CD4-positive, CD25-positive, alpha-beta regulatory T cell (primary cell): Measurements from ENCODE around the gene GSTO2. TPM values are rescaled to one million over a fixed set of nuclear protein-coding genes. Genes with fewer than 3 reads are reported as not detected.

Experiments
- ATAC-seq, 2 donors: fragments of 150-1000 bp; cut with Tn5 transposase; one replicate each; pipeline ENCODE4 v1.10.0; 2021; ENCODE audit warnings: low read depth in 2 of 2, moderate number of reproducible peaks in 2 of 2, moderate library complexity in 1 of 2
- DNase-seq, 3 donors: peaks; one replicate each; pipeline versions ENCODE4 v3.0.0 to v3.0.0-alpha.2; 2012 to 2022; ENCODE audit warnings: mixed read lengths in 1 of 3
- H3K27ac ChIP-seq: one replicate; pipeline ENCODE4 v1.7.0; 2013; ENCODE audit warnings: mild to moderate bottlenecking, low read length; ENCODE audit not compliant: insufficient read depth, poor library complexity, severe bottlenecking
- H3K27me3 ChIP-seq: one replicate; pipeline ENCODE4 v1.7.0; 2013; ENCODE audit warnings: low read length; ENCODE audit not compliant: control insufficient read depth, insufficient read depth
- H3K36me3 ChIP-seq: one replicate; pipeline ENCODE4 v1.7.0; 2013; ENCODE audit warnings: mild to moderate bottlenecking, low read length, moderate library complexity; ENCODE audit not compliant: control insufficient read depth, insufficient read depth
- H3K4me1 ChIP-seq: 2 replicates; pipeline ENCODE4 v1.7.0; 2013; ENCODE audit warnings: mild to moderate bottlenecking, low read length; ENCODE audit not compliant: insufficient read depth, control insufficient read depth, poor library complexity, severe bottlenecking
- H3K4me3 ChIP-seq: one replicate; pipeline ENCODE4 v1.7.0; 2013; ENCODE audit warnings: low read depth, mild to moderate bottlenecking, low read length, moderate library complexity
- H3K9me3 ChIP-seq, 2 experiments: 1 replicate in 1 of 2; 2 replicates in 1 of 2; pipeline ENCODE4 v1.7.0; 2013; ENCODE audit warnings: low read length in 2 of 2, mild to moderate bottlenecking in 1 of 2, moderate library complexity in 1 of 2; ENCODE audit not compliant: control insufficient read depth in 2 of 2
- H3K27ac Mint-ChIP-seq, 3 donors: one replicate each; pipeline ENCODE4 v1.8.0; 2020 to 2022; ENCODE audit warnings: mild to moderate bottlenecking in 3 of 3, mixed read lengths in 3 of 3, moderate library complexity in 2 of 3
- H3K27me3 Mint-ChIP-seq: one replicate; pipeline ENCODE4 v1.8.0; 2022; ENCODE audit warnings: mild to moderate bottlenecking, mixed read lengths
- H3K36me3 Mint-ChIP-seq: one replicate; pipeline ENCODE4 v1.8.0; 2020; ENCODE audit warnings: mixed read lengths
- H3K4me1 Mint-ChIP-seq, 4 donors: one replicate each; pipeline ENCODE4 v1.8.0; 2020 to 2022; ENCODE audit warnings: mixed read lengths in 4 of 4, mild to moderate bottlenecking in 1 of 4
- H3K4me3 Mint-ChIP-seq, 4 donors: one replicate each; pipeline ENCODE4 v1.8.0; 2020 to 2022; ENCODE audit warnings: mild to moderate bottlenecking in 4 of 4, mixed read lengths in 4 of 4, moderate library complexity in 3 of 4
- H3K9me3 Mint-ChIP-seq, 7 donors: one replicate each; pipeline ENCODE4 v1.8.0; 2020 to 2022; ENCODE audit warnings: mixed read lengths in 7 of 7, mild to moderate bottlenecking in 3 of 7, moderate library complexity in 2 of 7
- polyA plus RNA-seq, 4 donors: library from polyadenylated mRNA; unstranded; fragments of 300-500 nt; fragmentation: Illumina TruSeq; gene quantifications; one replicate each; pipeline ENCODE4 v1.2.3, GENCODE V29; 2021
- total RNA-seq: library from RNA; stranded (reverse); gene quantifications from one replicate; pipeline ENCODE4 v1.2.3, GENCODE V29; 2022

GSTO2 gene
- total and polyA plus RNA-seq, 5 donors from 2014 or later: 0.35 to 3.6 (median 1.4) TPM

GRCh38 chr10:104318810-104319741 is 50.1 kb downstream of the GSTO2 start:
- no peak overlapping the region for H3K4me3 ChIP-seq
- DNase-seq (no peak), ATAC-seq (no peak)
- H3K4me1 Mint-ChIP-seq: peaks cover 10 to 72% (median 56%) of the 10 kb centered on the region in 4 donors
- H3K27me3 ChIP-seq: no peaks in the 10 kb centered on the region
- peaks cover 5% of the 10 kb centered on the region for H3K36me3 Mint-ChIP-seq
- H3K9me3 ChIP-seq: no peaks in the 10 kb centered on the region
- H3K36me3 ChIP-seq: peaks cover 32% of the 10 kb centered on the region
- no peaks in the 10 kb centered on the region for H3K27me3 Mint-ChIP-seq
- no peak overlapping the region for H3K4me3 Mint-ChIP-seq
- peaks cover 48% of the 10 kb centered on the region for H3K4me1 ChIP-seq
- no peak overlapping the region for H3K27ac ChIP-seq
- peak overlapping the region; percentile 71 to 81 (median 80) for H3K27ac Mint-ChIP-seq
- no peaks in the 10 kb centered on the region for H3K9me3 Mint-ChIP-seq

DNA sequence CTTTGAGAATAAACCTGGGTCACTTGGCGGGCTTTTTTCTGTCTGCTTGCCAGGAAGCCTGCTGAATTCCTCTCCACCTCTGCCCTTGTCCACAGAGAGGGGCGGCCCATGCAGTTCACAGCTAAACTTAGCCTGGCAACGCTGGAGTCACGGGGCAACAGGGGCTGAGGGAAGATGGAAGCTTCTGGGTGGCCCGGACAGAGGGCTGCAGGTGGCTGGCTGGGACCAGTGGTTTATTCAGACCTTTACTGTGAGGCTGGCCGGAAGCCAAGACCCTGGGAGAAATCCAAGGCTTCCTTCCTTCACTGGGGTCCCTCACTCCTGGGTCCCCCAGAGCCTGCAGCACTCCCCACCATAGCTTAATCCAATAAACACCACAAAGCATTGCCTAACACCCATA is 52.2 kb downstream of the GSTO2 start:
- peak overlapping the region; percentile 30 for H3K27ac ChIP-seq
- H3K4me3 ChIP-seq: peak overlapping the region; percentile 39
- peak overlapping the region; percentile 20 to 98 (median 97) for H3K27ac Mint-ChIP-seq
- H3K36me3 Mint-ChIP-seq: peaks cover 11% of the 10 kb centered on the region
- peaks cover 12% of the 10 kb centered on the region for H3K36me3 ChIP-seq
- no peaks in the 10 kb centered on the region for H3K27me3 ChIP-seq
- H3K9me3 Mint-ChIP-seq: no peaks in the 10 kb centered on the region
- no peak for ATAC-seq
- H3K4me1 ChIP-seq: peaks cover 69% of the 10 kb centered on the region
- H3K27me3 Mint-ChIP-seq: no peaks in the 10 kb centered on the region
- H3K4me3 Mint-ChIP-seq: peak overlapping the region in 2 of 4 donors; percentile 80 to 85
- H3K4me1 Mint-ChIP-seq: peaks cover 15 to 92% (median 69%) of the 10 kb centered on the region in 4 donors
- no peaks in the 10 kb centered on the region for H3K9me3 ChIP-seq
- no peak for DNase-seq

- peak in 2 of 3 donors; percentile 25 to 57 for DNase-seq
- Mint-ChIP-seq H3K36me3 (peaks cover 13% of the 10 kb centered on the region), H3K9me3 (no peaks in the 10 kb centered on the region), H3K4me3 (peak overlapping the region; percentile 22 to 85 (median 81)), H3K4me1 (peaks cover 19 to 98% (median 74%) of the 10 kb centered on the region in 4 donors), H3K27ac (peak overlapping the region; percentile 66 to 98 (median 97)), H3K27me3 (no peaks in the 10 kb centered on the region)
- peaks cover 12% of the 10 kb centered on the region for H3K36me3 ChIP-seq
- peaks cover 76% of the 10 kb centered on the region for H3K4me1 ChIP-seq
- ATAC-seq: peak; percentile 38 to 54
- H3K27me3 ChIP-seq: no peaks in the 10 kb centered on the region
- H3K4me3 ChIP-seq: peak overlapping the region; percentile 39
- H3K9me3 ChIP-seq: no peaks in the 10 kb centered on the region
- peak overlapping the region; percentile 73 for H3K27ac ChIP-seq
Observed at GRCh38 chr10:104321725-104322415, 52.9 kb downstream of the GSTO2 start.

DNA sequence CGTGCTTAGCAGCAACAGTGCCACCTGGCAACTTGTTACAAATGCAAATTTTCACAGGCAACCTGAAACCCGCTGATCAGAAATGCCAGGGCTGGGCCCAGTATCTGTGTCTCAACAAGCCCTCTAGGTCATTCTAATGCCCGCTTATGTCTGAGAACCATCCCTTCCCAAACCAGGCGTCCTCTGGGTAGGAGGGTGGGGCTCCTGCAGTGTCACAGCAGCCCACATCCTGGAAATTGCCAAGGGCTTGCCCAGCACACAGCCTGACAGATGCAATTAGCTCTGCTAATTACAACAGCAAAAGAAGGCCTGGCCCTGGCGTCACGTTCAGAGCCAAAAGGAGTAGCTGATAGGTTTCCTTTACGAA is 53.4 kb downstream of the GSTO2 start:
- peaks cover 19 to 98% (median 77%) of the 10 kb centered on the region in 4 donors for H3K4me1 Mint-ChIP-seq

DNA sequence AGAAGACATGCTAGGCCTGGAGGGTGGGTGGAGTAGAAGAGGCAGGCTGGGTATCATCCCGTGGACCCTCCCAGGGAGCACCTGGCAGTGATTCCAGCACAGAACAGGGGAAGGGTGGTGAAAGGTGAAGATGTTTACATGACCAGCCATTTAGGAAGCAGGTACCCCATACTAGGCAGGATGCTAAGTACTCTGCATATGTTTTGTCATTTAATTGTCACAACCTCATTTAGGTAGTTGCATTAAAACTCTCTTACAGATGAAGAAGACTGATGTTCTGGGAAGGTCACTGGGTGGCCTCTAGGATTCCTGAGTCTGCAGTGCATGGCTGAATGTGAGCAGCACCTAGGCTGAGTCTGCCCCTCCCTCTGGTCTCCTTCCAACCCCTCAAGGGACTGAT is 54.1 kb downstream of the GSTO2 start:
- Histone ChIP-seq H3K27me3 (no peaks in the 10 kb centered on the region), H3K9me3 (no peaks in the 10 kb centered on the region), H3K4me3 (peak overlapping the region; percentile 39), H3K36me3 (peaks cover 6% of the 10 kb centered on the region), H3K4me1 (peaks cover 88% of the 10 kb centered on the region), H3K27ac (peak overlapping the region; percentile 73)
- Mint-ChIP-seq H3K36me3 (peaks cover 13% of the 10 kb centered on the region), H3K27me3 (no peaks in the 10 kb centered on the region), H3K9me3 (peaks cover 0 to 1% (median 0%) of the 10 kb centered on the region in 7 donors), H3K27ac (peak overlapping the region; percentile 88 to 98 (median 97)), H3K4me1 (peaks cover 19 to 98% (median 81%) of the 10 kb centered on the region in 4 donors), H3K4me3 (peak overlapping the region; percentile 74 to 85 (median 81))
- no peak for ATAC-seq
- no peak for DNase-seq

More for the DNA sequence above, 53.4 kb downstream of the GSTO2 start:
- peak overlapping the region; percentile 74 to 85 (median 81) for H3K4me3 Mint-ChIP-seq
- no peaks in the 10 kb centered on the region for H3K9me3 ChIP-seq
- ATAC-seq (peak; percentile 23 to 52), DNase-seq (peak in 1 of 3 donors; percentile 78)
- peaks cover 13% of the 10 kb centered on the region for H3K36me3 Mint-ChIP-seq
- H3K4me3 ChIP-seq: peak overlapping the region; percentile 39
- peaks cover 81% of the 10 kb centered on the region for H3K4me1 ChIP-seq
- H3K9me3 Mint-ChIP-seq: peaks cover 0 to under 1% (median 0%) of the 10 kb centered on the region in 7 donors
- no peaks in the 10 kb centered on the region for H3K27me3 ChIP-seq
- H3K27ac Mint-ChIP-seq: peak overlapping the region; percentile 88 to 98 (median 97)
- peaks cover 12% of the 10 kb centered on the region for H3K36me3 ChIP-seq
- H3K27me3 Mint-ChIP-seq: no peaks in the 10 kb centered on the region
- peak overlapping the region; percentile 73 for H3K27ac ChIP-seq

DNA sequence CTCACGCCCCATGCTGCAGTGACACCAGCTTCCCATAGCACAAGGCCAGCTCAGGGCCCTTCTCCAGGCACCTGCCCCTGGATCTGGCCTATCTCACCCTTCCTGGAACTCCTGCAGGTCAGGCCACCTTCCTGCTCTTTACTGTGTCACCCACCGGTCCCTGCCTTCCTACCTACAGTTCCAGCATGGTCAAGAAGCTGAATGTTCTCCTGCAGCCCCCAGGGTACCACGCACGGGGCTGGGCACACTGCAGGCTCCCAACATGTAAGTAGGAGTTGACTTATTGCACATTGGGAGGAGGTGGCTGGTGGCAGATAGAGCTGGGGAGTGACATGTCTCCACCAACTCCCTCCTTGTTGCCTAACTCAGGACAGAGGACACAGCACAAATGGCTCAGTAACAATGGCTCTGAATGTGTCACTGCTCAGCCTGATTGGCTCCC is 54.8 kb downstream of the GSTO2 start:
- Mint-ChIP-seq H3K4me3 (peak overlapping the region in 3 of 4 donors; percentile 75 to 88 (median 80)), H3K36me3 (peaks cover 13% of the 10 kb centered on the region), H3K4me1 (peaks cover 21 to 100% (median 82%) of the 10 kb centered on the region in 4 donors), H3K9me3 (peaks cover 0 to 1% (median 0%) of the 10 kb centered on the region in 7 donors), H3K27ac (peak overlapping the region; percentile 88 to 98 (median 97)), H3K27me3 (peaks cover 2% of the 10 kb centered on the region)
- Histone ChIP-seq H3K27me3 (no peaks in the 10 kb centered on the region), H3K36me3 (no peaks in the 10 kb centered on the region), H3K27ac (peak overlapping the region; percentile 73), H3K4me1 (peaks cover 95% of the 10 kb centered on the region), H3K9me3 (no peaks in the 10 kb centered on the region), H3K4me3 (peak overlapping the region; percentile 32)
- DNase-seq (no peak), ATAC-seq (no peak)

DNA sequence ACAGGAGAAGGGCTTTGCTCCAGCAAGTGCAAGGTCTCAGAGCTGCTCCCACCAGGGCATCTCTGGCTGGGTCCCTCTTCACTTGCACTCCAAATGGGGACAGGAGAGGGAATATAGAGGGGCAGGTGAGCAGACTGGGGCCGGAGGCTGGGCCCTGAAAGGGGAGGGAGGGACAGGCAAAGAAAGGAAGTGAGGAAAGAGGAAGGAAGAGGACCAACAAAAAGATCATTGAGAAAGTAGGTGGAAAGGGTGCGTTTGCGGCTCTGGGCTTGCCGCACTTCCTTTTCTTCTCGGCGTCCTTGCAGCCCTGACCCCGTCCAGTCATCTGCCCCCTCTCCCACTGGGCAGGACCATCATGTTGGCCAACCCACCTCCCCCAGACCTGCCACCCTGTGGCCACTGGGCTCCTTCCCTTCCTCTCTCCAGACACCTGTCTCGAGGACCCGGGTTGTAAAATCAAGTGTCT is 55.3 kb downstream of the GSTO2 start:
- ATAC-seq (no peak), DNase-seq (no peak)
- Mint-ChIP-seq H3K27me3 (peaks cover 7% of the 10 kb centered on the region), H3K9me3 (peaks cover 0 to 3% (median 0%) of the 10 kb centered on the region in 7 donors), H3K4me1 (peaks cover 25 to 100% (median 84%) of the 10 kb centered on the region in 4 donors), H3K4me3 (peak overlapping the region; percentile 44 to 88 (median 78)), H3K27ac (peak overlapping the region; percentile 88 to 98 (median 97)), H3K36me3 (peaks cover 13% of the 10 kb centered on the region)
- Histone ChIP-seq H3K27ac (peak overlapping the region; percentile 73), H3K4me1 (peaks cover 99% of the 10 kb centered on the region), H3K4me3 (peak overlapping the region; percentile 32), H3K27me3 (no peaks in the 10 kb centered on the region), H3K9me3 (no peaks in the 10 kb centered on the region), H3K36me3 (no peaks in the 10 kb centered on the region)
